Lower leg skin (tissue), 4 donors: ENCODE results near the gene CATSPERB. TPM values are rescaled to one million over a fixed set of nuclear protein-coding genes. Genes with fewer than 3 reads are reported as not detected.
"Not testable (repeated sequence)": the region's sequence is repeated elsewhere in the genome, so short reads cannot be mapped to it uniquely, and the experiment has no call there.

Experiments
- DNase-seq, 2 donors: peaks; one replicate each; pipeline ENCODE4 v3.0.0-alpha.2; 2019; ENCODE audit warnings: low spot score in 2 of 2
- H3K4me3 ChIP-seq: fragments of 200-600 bp; sonication (generic); 2 replicates; pipeline ENCODE4 v1.5.1; 2017; ENCODE audit warnings: mild to moderate bottlenecking, low read depth; ENCODE audit not compliant: poor library complexity, severe bottlenecking
- POLR2A ChIP-seq, 2 donors: fragments of 450-650 bp; IDR thresholded peaks; one replicate each; pipeline ENCODE4 v1.6.1; 2016 to 2017; ENCODE audit warnings: antibody characterized with exemption in 2 of 2, mild to moderate bottlenecking in 1 of 2, moderate library complexity in 1 of 2
- WGBS, 2 donors: methylation state at CpG; one replicate each; pipeline ENCODE4 v1.1.5; 2018; 5-methylcytosine and 5-hydroxymethylcytosine counted together
- intact Hi-C: fragments of 100-400 bp; cut with DNase I; formaldehyde crosslinking; loops from one replicate; pipeline ENCODE4 v1.15.0; 2023; ENCODE audit warnings: low total_unique reads
- total RNA-seq, 4 donors: library from RNA; depleted of rRNA; stranded (reverse); fragments of >200 nt; gene quantifications; one replicate each; pipeline ENCODE4 v1.1.0, GENCODE V29; 2016
- TF ChIP-seq, protein P1 (sequence below), 3 donors: fragments of 450-650 bp; IDR thresholded peaks; one replicate each; pipeline ENCODE4 v1.5.1; 2016; ENCODE audit warnings: antibody characterized with exemption in 3 of 3, mild to moderate bottlenecking in 3 of 3, moderate library complexity in 2 of 3

Gene CATSPERB
- total RNA-seq, 4 donors from 2014 or later: 0.21 to 1.3 (median 0.44) TPM

- 97 to 100% methylated on average over 3 of the region's 3 CpGs for WGBS, 2 donors
- intact Hi-C loops: no loop called here
- DNase-seq: no peak
- TF ChIP-seq, protein P1, sequence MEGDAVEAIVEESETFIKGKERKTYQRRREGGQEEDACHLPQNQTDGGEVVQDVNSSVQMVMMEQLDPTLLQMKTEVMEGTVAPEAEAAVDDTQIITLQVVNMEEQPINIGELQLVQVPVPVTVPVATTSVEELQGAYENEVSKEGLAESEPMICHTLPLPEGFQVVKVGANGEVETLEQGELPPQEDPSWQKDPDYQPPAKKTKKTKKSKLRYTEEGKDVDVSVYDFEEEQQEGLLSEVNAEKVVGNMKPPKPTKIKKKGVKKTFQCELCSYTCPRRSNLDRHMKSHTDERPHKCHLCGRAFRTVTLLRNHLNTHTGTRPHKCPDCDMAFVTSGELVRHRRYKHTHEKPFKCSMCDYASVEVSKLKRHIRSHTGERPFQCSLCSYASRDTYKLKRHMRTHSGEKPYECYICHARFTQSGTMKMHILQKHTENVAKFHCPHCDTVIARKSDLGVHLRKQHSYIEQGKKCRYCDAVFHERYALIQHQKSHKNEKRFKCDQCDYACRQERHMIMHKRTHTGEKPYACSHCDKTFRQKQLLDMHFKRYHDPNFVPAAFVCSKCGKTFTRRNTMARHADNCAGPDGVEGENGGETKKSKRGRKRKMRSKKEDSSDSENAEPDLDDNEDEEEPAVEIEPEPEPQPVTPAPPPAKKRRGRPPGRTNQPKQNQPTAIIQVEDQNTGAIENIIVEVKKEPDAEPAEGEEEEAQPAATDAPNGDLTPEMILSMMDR (IDR thresholded peaks at IDR 0.05): no peak
- TF ChIP-seq POLR2A (IDR thresholded peaks at IDR 0.05): no peak
- no peak overlapping the region for H3K4me3 ChIP-seq
These were observed 195.6 kb downstream of the CATSPERB start for GRCh38 chr14:91536327-91536726.

DNA sequence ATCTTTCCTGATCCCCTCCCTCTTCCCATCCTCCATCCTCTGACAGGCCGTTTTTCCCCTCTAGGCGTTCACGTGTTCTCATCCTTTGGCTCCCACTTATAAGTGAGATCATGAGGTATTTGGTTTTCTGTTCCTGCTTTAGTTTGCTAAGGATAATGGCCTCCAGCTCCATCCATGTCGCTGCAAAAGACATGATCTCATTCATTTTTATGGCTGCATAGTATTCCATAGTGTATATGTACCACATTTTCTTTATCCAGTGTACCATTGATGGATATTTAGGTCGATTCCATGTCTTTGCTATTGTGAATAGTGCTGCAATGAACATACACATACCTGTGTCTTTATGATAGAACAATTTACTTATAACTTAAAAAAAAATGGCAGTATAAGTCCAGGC is 197.8 kb downstream of the CATSPERB start:
- H3K4me3 ChIP-seq, intact Hi-C loops, DNase-seq: not testable (repeated sequence)
- 78 to 84% methylated on average over 5 of the region's 5 CpGs for WGBS, 2 donors

GRCh38 chr14:91533623-91534022 is 198.3 kb downstream of the CATSPERB start:
- no peak overlapping the region for H3K4me3 ChIP-seq
- WGBS, 2 donors: 77 to 86% methylated on average over 3 of the region's 3 CpGs
- no peak for DNase-seq
- intact Hi-C loops: no loop called here
- TF ChIP-seq POLR2A (IDR thresholded peaks at IDR 0.05): no peak
- TF ChIP-seq, protein P1 (IDR thresholded peaks at IDR 0.05): no peak

Other genes with a start within 250 kb of the CATSPERB start
- 100 to 1,000 TPM in 1 of 4 donors, 10 to 100 TPM in 3; 86.5 to 115 (median 88.9) TPM for gene PPP4R3A, start 221.8 kb downstream of the CATSPERB start, total RNA-seq
- 10 to 100 TPM; 31.6 to 40.9 (median 35.9) TPM for gene TC2N, start 135.4 kb upstream of the CATSPERB start, total RNA-seq
- 100 to 1,000 TPM in 1 of 4 donors, 10 to 100 TPM in 3; 26.3 to 128 (median 44.5) TPM for gene FBLN5, start 215.6 kb upstream of the CATSPERB start, total RNA-seq